ENCODE results near the gene DNM1L. TPM values are rescaled to one million over a fixed set of nuclear protein-coding genes. Genes with fewer than 3 reads are reported as not detected.

Gene DNM1L
- total and polyA plus RNA-seq, 9 of the 15 experiments (the other 6 are each of a cell fraction or from before 2014, with no cell fraction given): 24.1 to 82.8 (median 61.5) TPM

DNA sequence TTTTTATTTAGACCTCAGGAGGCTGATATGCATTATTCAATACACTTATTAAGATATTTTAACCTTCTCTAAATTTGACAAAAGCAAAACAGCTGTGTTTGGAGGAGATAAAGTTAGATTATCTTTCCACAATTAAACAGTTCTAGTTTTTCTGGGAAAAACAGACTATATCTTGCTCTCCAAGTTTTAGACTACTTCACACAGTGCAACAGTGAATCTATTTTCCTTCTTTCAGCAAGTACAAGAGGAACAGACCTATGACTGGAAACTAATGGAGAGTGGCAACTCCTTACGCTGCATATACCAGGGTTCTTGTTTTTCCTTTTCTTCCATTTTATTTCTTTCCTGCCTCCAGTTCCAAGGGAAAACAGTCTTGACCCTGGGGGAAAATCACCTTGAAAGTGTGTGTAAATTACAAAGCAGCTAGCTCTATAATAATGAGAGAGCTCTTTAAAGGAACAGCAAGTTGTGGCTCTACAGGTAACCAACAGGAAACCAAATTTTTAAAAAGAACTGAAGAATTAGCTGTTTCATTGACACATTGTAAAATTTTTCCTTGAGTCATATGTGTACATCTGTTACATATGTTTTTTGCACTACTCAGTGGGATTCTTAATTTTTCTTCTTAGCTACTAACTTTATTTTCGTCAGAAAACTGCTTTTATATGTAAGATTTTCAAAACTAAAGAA, 27.4 kb downstream of the DNM1L start (continued):
- TF ChIP-seq, protein P1, sequence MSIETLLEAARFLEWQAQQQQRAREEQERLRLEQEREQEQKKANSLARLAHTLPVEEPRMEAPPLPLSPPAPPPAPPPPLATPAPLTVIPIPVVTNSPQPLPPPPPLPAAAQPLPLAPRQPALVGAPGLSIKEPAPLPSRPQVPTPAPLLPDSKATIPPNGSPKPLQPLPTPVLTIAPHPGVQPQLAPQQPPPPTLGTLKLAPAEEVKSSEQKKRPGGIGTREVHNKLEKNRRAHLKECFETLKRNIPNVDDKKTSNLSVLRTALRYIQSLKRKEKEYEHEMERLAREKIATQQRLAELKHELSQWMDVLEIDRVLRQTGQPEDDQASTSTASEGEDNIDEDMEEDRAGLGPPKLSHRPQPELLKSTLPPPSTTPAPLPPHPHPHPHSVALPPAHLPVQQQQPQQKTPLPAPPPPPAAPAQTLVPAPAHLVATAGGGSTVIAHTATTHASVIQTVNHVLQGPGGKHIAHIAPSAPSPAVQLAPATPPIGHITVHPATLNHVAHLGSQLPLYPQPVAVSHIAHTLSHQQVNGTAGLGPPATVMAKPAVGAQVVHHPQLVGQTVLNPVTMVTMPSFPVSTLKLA (conservative IDR thresholded peaks at IDR 0.05): 0 out of 4 replicates have a peak, but pooled peaks of 1 of the 2 experiments have one; percentile 22
- no peak for TF ChIP-seq STAT5A (IDR thresholded peaks at IDR 0.05; ENCODE audit: borderline replicate concordance, low read length)
- TF ChIP-seq PCBP1 (IDR thresholded peaks at IDR 0.05; ENCODE audit: low read depth, low read length, poor library complexity, severe bottlenecking): no peak
- no peak for TF ChIP-seq E2F6 (IDR thresholded peaks at IDR 0.05; ENCODE audit: borderline replicate concordance in 1 of 2, extremely low read depth in 1 of 2, insufficient read depth in 1 of 2, insufficient read length in 1 of 2, low read depth in 1 of 2, low read length in 1 of 2, poor library complexity in 1 of 2, severe bottlenecking in 1 of 2)
- TF ChIP-seq STAT5B (CRISPR knock-in tag; IDR thresholded peaks at IDR 0.05): no peak
- TF ChIP-seq ZNF253 (CRISPR knock-in tag; conservative IDR thresholded peaks at IDR 0.05): no peak
- TF ChIP-seq TAL1 (IDR thresholded peaks at IDR 0.05): peak; percentile 29; the same call in 1 of the 2 replicates
- no peak for TF ChIP-seq CLOCK (CRISPR knock-in tag; IDR thresholded peaks at IDR 0.05; ENCODE audit: borderline replicate concordance)
- TF ChIP-seq WHSC1 (IDR thresholded peaks at IDR 0.05; ENCODE audit: low read length): no peak
- TF ChIP-seq NKRF (IDR thresholded peaks at IDR 0.05; ENCODE audit: borderline replicate concordance): no peak
- no peak for TF ChIP-seq FOXP1 (CRISPR knock-in tag; IDR thresholded peaks at IDR 0.05)
- TF ChIP-seq, protein P2, sequence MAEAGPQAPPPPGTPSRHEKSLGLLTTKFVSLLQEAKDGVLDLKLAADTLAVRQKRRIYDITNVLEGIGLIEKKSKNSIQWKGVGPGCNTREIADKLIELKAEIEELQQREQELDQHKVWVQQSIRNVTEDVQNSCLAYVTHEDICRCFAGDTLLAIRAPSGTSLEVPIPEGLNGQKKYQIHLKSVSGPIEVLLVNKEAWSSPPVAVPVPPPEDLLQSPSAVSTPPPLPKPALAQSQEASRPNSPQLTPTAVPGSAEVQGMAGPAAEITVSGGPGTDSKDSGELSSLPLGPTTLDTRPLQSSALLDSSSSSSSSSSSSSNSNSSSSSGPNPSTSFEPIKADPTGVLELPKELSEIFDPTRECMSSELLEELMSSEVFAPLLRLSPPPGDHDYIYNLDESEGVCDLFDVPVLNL (CRISPR knock-in tag; IDR thresholded peaks at IDR 0.05; ENCODE audit: low read depth): no peak
- TF ChIP-seq SMARCA4 (IDR thresholded peaks at IDR 0.05): 0 out of 2 replicates have a peak, but pooled peaks have one; percentile 26
- no peak for TF ChIP-seq ZFP91 (CRISPR knock-in tag; IDR thresholded peaks at IDR 0.05)
- peak; percentile 42; the same call in 1 of the 2 replicates for TF ChIP-seq SOX6 (IDR thresholded peaks at IDR 0.05)
- no peak for TF ChIP-seq ZFX (CRISPR knock-in tag; IDR thresholded peaks at IDR 0.05)
